T-helper 2 cell treated with Interferon-gamma antibody and Interleukin-4, amounts not matched to agents 100 ng/mL and 5 ng/mL, for 36 hours (primary cell): ENCODE measurements around the gene S100PBP. TPM values are rescaled to one million over a fixed set of nuclear protein-coding genes. Genes with fewer than 3 reads are reported as not detected.

Experiments used
- intact Hi-C: fragments of 100-400 bp; cut with micrococcal nuclease; formaldehyde crosslinking; loops from one replicate; pipeline ENCODE4 v1.15.1; 2023
- total RNA-seq: library from RNA; stranded (reverse); gene quantifications from 2 replicates; pipeline ENCODE4 v1.2.3, GENCODE V29; 2022

The S100PBP gene
- total RNA-seq, 1 donor from 2014 or later = 70.3 TPM

- intact Hi-C loops = no loop called here
These were observed 51.5 kb downstream of the S100PBP start for GRCh38 chr1:32868806-32869455.

- intact Hi-C loops = loop anchor here (10.0 kb wide), 1 partner anchor 605 kb away; the partner anchor contains the start of gene ZSCAN20
These were observed 52.6 kb downstream of the S100PBP start for GRCh38 chr1:32869923-32870614.

- intact Hi-C loops = loop anchor here (10.0 kb wide), 1 partner anchor 604 kb away; the partner anchor contains the start of gene ZSCAN20
These were observed 53.3 kb downstream of the S100PBP start, which contains the start of gene FNDC5 for GRCh38 chr1:32870615-32871363. TSS of gene FNDC5 (minus strand) at chr1:32870912.

- intact Hi-C loops = loop anchor here (1.0 to 10.0 kb wide), 2 partner anchors 159 to 603 kb away; partner anchors contain the start of gene ZSCAN20
These were observed 54.1 kb downstream of the S100PBP start for GRCh38 chr1:32871364-32872191.

GRCh38 chr1:32872192-32872460 lies 54.7 kb downstream of the S100PBP start:
- intact Hi-C loops = loop anchor here (1.0 to 10.0 kb wide), 2 partner anchors 160 to 603 kb away; partner anchors contain the start of gene ZSCAN20

- intact Hi-C loops = loop anchor here (10.0 kb wide), 1 partner anchor 601 kb away; the partner anchor contains the start of gene ZSCAN20
These were observed 56.0 kb downstream of the S100PBP start for GRCh38 chr1:32873484-32873883.

GRCh38 chr1:32874860-32875752 lies 57.7 kb downstream of the S100PBP start:
- intact Hi-C loops = loop anchor here (10.0 kb wide), 1 partner anchor 600 kb away; the partner anchor contains the start of gene ZSCAN20

- intact Hi-C loops = loop anchor here (10.0 kb wide), 1 partner anchor 598 kb away; the partner anchor contains the start of gene ZSCAN20
These were observed 59.1 kb downstream of the S100PBP start for GRCh38 chr1:32876341-32877210.

- intact Hi-C loops = loop anchor here (10.0 kb wide), 1 partner anchor 597 kb away; the partner anchor contains the start of gene ZSCAN20
These were observed 60.0 kb downstream of the S100PBP start for GRCh38 chr1:32877211-32878110.

GRCh38 chr1:32878183-32878582 lies 60.7 kb downstream of the S100PBP start:
- intact Hi-C loops = loop anchor here (10.0 kb wide), 1 partner anchor 597 kb away; the partner anchor contains the start of gene ZSCAN20

GRCh38 chr1:32878637-32879041 lies 61.2 kb downstream of the S100PBP start:
- intact Hi-C loops = loop anchor here (10.0 kb wide), 1 partner anchor 596 kb away; the partner anchor contains the start of gene ZSCAN20

- intact Hi-C loops = no loop called here
These were observed 63.8 kb downstream of the S100PBP start for GRCh38 chr1:32881291-32881690.

GRCh38 chr1:32881871-32882850 lies 64.7 kb downstream of the S100PBP start:
- intact Hi-C loops = no loop called here

GRCh38 chr1:32883338-32884031 lies 66.0 kb downstream of the S100PBP start:
- intact Hi-C loops = no loop called here

- intact Hi-C loops = no loop called here
These were observed 66.5 kb downstream of the S100PBP start for GRCh38 chr1:32884032-32884372.

GRCh38 chr1:32884726-32885125 lies 67.3 kb downstream of the S100PBP start:
- intact Hi-C loops = no loop called here
